ENCODE measurements around the gene PPM1H.
"Not testable (repeated sequence)": the region's sequence is repeated elsewhere in the genome, so short reads cannot be mapped to it uniquely, and the experiment has no call there.

Gene PPM1H

DNA sequence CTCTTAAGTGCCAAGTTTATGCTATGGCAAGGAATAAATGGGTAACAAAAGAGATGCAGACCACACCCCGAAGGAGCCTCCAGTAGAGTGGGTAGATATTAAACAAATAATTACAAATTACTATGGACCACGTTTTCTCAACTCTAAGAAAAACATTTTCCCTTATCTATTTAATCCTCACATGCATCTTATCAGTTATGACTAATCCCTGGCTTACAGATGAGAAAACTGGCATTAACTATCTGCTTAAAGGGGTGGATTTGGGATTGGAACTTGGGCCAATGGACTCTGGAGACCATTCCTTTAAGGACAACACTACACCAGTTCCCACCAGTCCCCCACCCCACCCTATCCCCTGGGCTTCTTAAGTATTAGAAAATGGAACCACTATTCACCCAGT, 26.3 kb downstream of the PPM1H start:
- no peak for DNase-seq (ENCODE audit: low read depth)

DNA sequence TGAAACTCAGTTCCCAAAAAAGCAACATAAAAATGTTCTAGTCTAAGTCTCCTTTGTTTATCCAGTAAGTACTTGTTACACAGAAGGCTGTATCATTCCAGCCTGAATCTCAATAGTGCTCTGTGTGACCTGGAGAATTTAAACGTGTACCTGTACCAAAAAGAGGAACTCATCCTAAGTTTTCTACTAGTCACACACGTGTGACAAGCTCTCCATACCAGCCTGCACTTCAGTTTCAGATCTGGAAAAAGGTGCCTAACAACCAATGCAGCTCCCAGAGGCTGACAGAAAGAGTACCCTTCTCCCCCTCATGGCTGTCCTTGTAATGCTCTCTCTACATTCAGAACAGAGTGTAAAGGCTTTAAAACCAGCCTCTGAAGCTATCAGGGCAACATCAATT, 27.4 kb downstream of the PPM1H start:
- no peak for DNase-seq (ENCODE audit: low read depth)

DNA sequence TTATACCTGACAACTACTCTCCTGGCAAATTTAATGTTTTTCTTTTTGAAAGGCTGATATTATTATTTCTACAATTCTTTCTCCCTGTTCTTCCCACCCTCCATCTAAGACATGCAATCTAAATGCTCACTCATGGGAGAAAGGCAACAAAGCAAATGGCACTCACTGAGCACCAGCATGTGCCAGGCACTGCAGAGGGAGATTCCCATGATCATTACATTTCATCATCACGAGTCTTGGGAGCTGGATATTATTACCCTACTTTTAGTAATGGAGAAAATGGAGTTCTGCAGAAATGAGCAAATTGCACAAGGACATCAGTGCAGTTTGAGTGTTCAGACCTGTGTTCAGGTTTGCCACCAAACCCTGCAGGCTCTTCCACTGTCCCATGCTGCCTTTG, 27.9 kb downstream of the PPM1H start:
- DNase-seq (ENCODE audit: low read depth): no peak

- DNase-seq (ENCODE audit: low read depth): no peak
These were observed 31.8 kb downstream of the PPM1H start for GRCh38 chr12:62903151-62903550.

GRCh38 chr12:62900686-62901272, 34.2 kb downstream of the PPM1H start:
- no peak for DNase-seq (ENCODE audit: low read depth)

DNA sequence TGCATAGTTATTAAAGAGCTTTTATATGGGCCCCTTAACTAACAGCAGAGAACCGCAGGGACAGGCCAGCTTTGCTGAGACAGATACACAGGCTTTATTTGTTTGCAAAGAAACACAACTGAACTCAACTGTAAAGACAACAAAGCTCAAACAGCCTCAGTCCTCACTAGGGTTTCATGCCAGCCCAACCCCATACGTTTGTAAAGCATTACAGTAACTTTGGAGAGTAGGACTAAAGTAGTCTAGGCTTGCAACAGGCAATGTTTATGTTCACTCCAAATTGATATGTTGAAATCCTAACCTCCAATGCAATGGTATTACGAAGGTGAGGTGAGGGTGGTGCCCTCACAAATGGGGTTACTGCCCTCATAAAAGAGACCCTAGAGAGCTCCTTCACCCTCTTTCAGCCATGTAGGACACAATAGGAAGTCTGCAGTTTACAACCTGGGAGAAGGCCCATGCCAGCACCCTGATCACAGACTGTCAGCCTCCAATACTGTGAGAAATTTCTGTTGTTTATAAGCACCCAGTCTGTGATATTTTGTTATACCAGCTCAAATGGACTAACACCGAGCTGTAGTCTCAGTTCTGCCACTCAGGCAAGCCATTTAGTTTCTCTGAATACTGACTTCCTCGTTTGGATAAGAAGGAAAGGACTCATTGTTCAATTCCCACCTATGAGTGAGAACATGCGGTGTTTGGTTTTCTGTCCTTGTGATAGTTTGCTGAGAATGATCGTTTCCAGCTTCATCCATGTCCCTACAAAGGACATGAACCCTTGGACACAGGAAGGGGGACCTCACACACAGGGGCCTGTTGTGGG, 35.2 kb downstream of the PPM1H start:
- DNase-seq (ENCODE audit: low read depth): no peak

- no peak for DNase-seq (ENCODE audit: low read depth)
These were observed 36.4 kb downstream of the PPM1H start for GRCh38 chr12:62898526-62898925.

DNA sequence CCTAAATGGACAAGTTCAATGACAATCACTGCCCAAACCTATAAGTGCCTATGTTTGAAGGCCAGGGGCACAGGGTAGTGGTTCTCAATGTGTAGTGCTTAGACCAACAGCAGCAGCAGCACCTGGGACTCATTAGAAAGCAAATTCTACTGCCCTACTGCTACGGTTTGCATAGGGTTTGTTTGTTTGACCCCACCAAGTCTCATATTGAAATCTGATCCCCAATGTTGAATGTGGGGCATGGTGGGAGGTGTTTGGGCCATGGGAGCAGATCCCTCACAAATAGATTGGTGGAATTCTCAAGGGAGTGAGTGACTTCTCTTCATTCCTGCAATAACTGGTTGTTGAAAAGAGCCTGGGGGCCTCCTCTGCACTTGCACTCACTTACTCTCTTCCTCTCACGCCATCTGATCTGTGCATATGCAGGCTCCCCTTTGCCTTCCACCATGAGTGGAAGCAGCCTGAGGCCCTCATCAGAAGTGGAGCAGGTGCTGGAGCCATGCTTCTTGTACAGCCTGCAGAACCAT, 39.5 kb downstream of the PPM1H start:
- no peak for DNase-seq (ENCODE audit: low read depth)

- no peak for DNase-seq (ENCODE audit: low read depth)
These were observed 41.7 kb downstream of the PPM1H start for GRCh38 chr12:62893276-62893675.

GRCh38 chr12:62891805-62892549, 43.0 kb downstream of the PPM1H start:
- no peak for DNase-seq (ENCODE audit: low read depth)

- no peak for DNase-seq (ENCODE audit: low read depth)
These were observed 46.4 kb downstream of the PPM1H start for GRCh38 chr12:62888454-62889110.

GRCh38 chr12:62886796-62887195, 48.2 kb downstream of the PPM1H start:
- no peak for DNase-seq (ENCODE audit: low read depth)

DNA sequence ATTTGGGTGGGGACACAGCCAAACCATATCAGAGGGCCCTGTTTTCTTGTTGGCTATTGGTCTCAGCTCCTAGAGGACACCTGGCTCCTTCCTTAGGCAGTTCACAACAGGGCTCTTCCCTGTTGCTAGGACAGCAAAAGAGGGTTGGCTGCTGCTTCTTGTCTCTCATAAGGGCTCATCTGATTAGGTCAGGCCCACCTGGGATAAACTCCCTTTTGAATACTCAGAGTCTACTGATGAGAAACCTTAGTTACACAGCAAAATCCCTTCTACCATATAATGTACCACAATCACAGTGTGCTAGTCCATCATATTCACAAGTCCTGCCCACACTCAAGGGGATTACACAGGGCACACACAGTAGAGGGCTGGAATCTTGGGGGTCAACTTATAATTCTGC, 49.7 kb downstream of the PPM1H start:
- no peak for DNase-seq (ENCODE audit: low read depth)

DNA sequence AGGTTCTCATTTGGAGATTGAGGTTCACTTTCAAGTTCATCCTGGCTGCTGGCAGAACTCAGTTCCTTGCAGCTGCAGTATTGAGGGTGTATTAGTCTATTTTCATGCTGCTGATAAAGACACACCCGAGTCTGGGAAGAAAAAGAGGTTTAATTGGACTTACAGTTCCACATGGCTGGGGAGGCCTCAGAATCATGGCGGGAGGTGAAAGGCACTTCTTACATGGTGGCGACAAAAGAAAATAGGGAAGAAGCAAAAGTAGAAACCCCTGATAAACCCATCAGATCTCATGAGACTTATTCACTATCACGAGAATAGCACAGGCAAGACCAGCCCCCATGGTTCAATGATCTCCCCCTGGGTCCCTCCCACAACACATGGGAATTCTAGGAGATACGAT, 50.1 kb downstream of the PPM1H start:
- DNase-seq (ENCODE audit: low read depth): not testable (repeated sequence)

GRCh38 chr12:62882696-62883095, 52.3 kb downstream of the PPM1H start:
- DNase-seq (ENCODE audit: low read depth): no peak

GRCh38 chr12:62882140-62882539, 52.8 kb downstream of the PPM1H start:
- DNase-seq (ENCODE audit: low read depth): no peak

GRCh38 chr12:62879691-62880090, 55.3 kb downstream of the PPM1H start:
- no peak for DNase-seq (ENCODE audit: low read depth)

DNA sequence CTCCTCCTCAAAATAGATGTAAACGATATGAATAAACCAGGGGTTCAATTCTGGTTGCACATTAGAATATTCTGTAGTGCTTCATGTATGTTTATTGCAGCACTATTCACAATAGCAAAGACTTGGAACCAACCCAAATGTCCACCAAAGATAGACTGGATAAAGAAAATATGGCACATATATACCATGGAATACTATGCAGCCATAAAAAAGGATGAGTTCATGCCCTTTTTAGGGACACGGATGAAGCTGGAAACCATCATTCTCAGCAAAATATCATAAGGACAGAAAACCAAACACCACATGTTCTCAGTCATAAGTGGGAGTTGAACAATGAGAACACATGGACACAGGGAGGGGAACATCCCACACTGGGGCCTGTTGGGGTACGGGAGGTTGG, 55.7 kb downstream of the PPM1H start:
- DNase-seq (ENCODE audit: low read depth): not testable (repeated sequence)

DNA sequence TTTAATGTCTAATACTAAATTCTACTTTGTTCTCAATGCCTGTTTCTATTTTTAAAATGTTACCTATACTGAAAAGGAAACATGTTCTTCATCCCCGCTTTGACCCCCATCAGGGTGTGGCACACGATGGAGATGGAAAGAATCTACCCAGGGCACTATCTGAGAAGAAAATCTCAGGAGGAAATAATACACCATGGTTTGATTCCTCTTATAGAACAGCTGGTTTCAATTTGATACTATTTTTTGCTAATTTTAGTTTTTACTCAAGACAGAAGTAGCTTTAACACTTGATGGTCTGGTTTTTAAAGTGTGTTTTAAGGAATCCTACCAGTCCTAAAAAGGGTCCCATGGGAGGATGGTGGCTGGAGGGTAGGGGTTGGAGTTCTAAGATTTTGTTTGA, 56.7 kb downstream of the PPM1H start:
- no peak for DNase-seq (ENCODE audit: low read depth)

GRCh38 chr12:62876938-62877548, 57.9 kb downstream of the PPM1H start:
- DNase-seq (ENCODE audit: low read depth): no peak

- no peak for DNase-seq (ENCODE audit: low read depth)
These were observed 61.0 kb downstream of the PPM1H start for GRCh38 chr12:62873826-62874448.
